ENCODE data around the gene CCDC157.

DNA sequence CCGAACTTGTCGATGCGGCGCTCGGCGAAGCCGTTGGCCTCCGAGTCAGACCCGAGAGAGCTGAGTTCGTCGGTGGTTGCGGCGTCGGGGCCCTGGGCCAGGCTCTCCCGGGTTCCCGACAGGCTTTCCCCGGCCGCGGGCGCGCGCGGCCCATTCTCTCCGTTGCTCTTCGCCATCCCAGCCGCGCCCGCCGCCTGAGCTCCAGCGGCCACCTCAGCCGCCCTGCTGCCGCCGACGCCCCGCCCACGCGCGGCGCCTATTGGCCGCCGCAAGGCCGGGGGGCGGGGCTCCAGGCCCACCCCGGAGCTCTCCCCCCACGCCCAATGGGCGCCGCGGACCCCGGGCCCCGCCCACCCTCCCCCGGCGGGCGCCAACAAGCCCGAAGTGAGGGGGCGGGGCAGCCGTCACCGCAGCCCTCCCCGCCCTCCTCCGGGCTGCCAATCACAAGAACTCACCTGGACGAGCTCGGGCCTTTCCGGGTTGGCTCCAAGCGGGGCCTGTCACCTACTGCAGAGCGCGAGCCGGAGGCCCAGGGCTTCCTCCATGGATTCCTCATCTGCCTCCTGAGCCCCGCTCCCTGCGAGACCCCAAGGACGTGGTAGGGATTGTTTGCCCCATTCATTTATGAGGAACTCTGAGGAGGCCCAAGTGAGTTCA, 30.0 kb upstream of the CCDC157 start, which contains the start of gene TBC1D10A:
- no peak for TF ChIP-seq ZNF24 (tag by site-specific recombination; IDR thresholded peaks at IDR 0.05)
- no peak for TF ChIP-seq ZNF416 (tag by site-specific recombination; IDR thresholded peaks at IDR 0.05)
